GM13977 (cell line): ENCODE measurements around the gene NR5A1.
A peak's percentile ranks its signal among the peaks of the same experiment; 100 is the strongest.

ENCODE experiments used
- DNase-seq: peaks from one replicate; pipeline ENCODE4 v3.0.0; 2012; ENCODE audit warnings: low spot score
- CTCF ChIP-seq: IDR thresholded peaks from 2 replicates; pipeline ENCODE4 v1.5.1; 2012; ENCODE audit warnings: mild to moderate bottlenecking, control low read depth; ENCODE audit not compliant: insufficient read depth; ENCODE audit errors: extremely low read depth, missing control alignments
- in situ Hi-C: fragments of 300-500 bp; cut with MboI; formaldehyde crosslinking; loops from one replicate; pipeline ENCODE4 v1.12.0; 2022; ENCODE audit warnings: low sequenced_read_pairs, low pct_unique_long_range_greater_than_20kb, mixed read lengths, inconsistent platforms; ENCODE audit not compliant: unreplicated experiment

Gene NR5A1

GRCh38 chr9:124485936-124486335, 21.3 kb downstream of the NR5A1 start:
- DNase-seq = no peak
- TF ChIP-seq CTCF = no peak
- in situ Hi-C loops = no loop called here

- DNase-seq = no peak
- no peak for TF ChIP-seq CTCF
- in situ Hi-C loops = no loop called here
Observed at GRCh38 chr9:124485201-124485600, 22.0 kb downstream of the NR5A1 start.

GRCh38 chr9:124483481-124483880, 23.7 kb downstream of the NR5A1 start:
- no peak for DNase-seq
- in situ Hi-C loops = no loop called here
- TF ChIP-seq CTCF = no peak

GRCh38 chr9:124482431-124483031, 24.7 kb downstream of the NR5A1 start:
- no peak for DNase-seq
- no peak for TF ChIP-seq CTCF
- in situ Hi-C loops = no loop called here

- no peak for TF ChIP-seq CTCF
- DNase-seq = no peak
- in situ Hi-C loops = no loop called here
Observed at GRCh38 chr9:124481115-124481514, 26.1 kb downstream of the NR5A1 start.

- in situ Hi-C loops = no loop called here
- peak; percentile 54 for TF ChIP-seq CTCF
- peak; percentile 85 for DNase-seq
Observed at GRCh38 chr9:124480621-124480981, 26.6 kb downstream of the NR5A1 start.
